NCI-H2196 treated with DMSO at 0.1 percent for 48 hours (cell line): Measurements from ENCODE around the gene ABLIM3.
"Not testable (repeated sequence)": the region's sequence is repeated elsewhere in the genome, so short reads cannot be mapped to it uniquely, and the experiment has no call there.

ENCODE experiments used
- DNase-seq: peaks from one replicate; lab custom pipeline; 2025; ENCODE audit not compliant: unreplicated experiment; lab: John Stamatoyannopoulos, UW

ABLIM3 gene

DNA sequence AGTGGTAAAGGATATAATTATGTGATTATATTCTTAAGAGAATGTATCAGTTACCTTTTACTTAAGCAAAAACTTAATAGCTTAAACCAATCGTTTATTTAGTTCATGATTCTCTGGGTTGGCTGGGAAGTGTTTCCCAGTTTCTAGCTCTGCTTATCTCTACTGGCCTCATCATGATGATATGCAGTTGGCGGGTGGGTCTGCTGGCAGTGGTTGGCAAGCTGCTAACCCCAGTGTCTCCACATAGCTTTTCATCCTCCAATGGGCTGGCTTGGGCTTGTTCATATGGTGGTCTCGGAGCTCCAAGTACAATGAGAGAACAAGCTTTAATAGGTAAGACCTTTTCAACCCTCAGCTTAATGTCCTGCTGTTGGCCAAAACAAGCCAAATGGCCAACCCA is 43.8 kb downstream of the ABLIM3 start:
- DNase-seq: no peak

DNA sequence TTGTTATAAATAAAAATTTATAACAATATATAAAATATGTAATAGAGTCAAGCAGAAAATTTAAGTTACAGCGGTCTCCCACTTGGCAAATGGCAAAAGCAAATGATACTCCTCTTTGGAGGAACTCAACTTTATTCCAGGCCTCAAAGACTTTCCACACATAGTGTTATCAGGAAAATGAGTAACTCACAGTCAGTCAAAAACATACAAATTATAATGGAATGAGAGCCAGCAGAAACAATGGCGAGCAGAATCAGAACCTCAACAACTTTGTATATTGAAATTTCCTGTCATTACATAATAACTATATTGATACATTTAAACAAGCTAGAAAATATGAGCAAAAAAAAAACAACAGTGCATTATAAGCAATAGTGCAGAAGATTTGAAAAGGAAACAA is 45.2 kb downstream of the ABLIM3 start:
- DNase-seq: no peak

DNA sequence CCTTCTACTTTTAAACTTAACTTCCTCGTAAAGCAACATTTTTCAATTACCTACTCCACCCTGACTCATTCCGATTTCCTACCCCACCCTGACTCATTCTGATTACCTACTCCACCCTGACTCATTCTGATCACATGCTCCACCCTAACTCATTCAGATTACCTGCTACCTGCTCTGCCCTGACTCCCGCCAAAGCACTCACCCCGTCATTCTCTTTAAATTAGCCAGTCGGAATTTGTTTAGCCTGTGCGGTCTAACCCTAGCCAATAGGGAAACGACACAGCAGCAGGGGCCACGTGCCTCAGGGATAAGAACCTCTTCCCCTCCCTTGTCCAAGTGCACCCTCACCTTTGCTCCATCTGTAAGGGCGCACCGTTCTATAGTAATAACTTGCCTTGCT is 46.3 kb downstream of the ABLIM3 start:
- DNase-seq: not testable (repeated sequence)

DNA sequence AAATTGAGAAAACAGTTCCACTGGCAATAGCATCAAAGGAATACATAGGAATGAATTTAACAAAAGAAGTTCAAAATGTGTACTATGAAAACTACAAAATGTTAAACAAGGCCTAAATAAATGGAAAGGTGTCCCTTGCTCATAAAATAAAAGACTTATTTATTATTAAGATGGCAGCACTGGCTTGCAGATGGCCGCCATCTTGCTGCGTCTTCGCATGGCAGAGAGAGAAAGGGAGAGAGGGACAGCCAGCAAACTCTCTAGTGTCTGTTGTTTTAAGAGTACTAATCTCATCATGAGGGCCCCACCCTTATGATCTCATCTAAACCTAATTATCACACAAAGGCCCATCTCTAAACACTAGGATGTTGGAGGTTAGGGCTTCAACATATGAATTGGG is 47.1 kb downstream of the ABLIM3 start:
- DNase-seq: no peak

DNA sequence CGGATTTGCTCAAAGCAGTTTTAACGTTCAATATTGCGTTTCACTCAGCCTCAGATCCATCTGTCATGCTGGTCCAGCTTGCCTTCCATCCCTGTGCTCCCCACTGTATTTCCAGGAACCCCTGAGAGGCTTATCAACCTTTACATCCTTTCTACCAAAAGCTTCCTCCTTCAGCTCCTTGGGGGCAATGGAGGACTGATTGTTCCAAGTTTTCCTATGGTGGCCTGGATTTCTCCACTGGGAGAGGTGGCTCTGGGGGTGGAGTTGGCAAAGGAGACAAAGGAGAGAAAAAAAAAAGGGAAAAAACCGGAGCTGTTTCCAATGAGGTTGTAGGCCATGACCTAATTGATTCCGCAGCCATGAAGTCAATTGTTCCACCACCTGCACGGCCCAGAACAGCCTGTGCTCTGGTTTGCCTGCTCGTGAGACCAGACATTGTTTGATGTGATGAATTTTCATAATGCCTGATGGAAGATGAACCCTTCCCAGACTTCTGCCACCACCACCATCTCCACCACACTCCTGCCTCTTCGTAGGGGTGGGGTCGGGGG is 54.1 kb downstream of the ABLIM3 start:
- DNase-seq: no peak

DNA sequence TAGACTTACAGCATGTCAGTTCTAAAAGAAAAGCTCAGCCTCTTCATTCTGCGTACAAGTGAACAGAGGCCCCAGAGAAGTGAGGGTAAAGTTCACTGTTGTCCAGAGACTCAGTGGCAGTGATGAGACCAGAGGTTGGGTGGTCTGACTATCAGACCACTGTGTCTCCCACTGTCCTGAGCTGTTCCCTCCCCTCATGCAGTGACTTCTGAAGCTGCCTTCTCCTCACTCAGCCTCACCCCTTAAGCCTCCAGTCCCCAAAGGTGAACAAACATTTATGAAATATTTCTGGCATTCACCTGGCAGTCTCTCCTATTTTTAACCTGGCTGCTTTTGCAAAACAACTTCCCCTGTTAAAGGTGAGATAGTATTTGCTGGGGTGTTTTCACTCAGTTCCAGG is 54.7 kb downstream of the ABLIM3 start:
- DNase-seq: no peak

DNA sequence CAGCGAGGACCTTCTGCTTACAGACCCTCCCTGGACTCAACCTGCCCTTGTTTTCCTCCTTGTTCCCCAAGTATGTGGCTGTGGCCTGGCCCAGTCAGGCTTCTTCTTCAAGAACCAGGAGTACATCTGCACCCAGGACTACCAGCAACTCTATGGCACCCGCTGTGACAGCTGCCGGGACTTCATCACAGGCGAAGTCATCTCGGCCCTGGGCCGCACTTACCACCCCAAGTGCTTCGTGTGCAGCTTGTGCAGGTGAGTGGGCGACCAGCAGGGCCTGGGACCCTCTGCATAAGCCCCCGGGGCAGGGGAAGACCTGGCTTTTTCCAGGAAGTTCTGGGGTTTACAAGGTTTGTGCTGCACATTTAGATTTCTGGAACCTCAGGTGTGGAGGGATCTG is 56.9 kb downstream of the ABLIM3 start:
- DNase-seq: no peak

DNA sequence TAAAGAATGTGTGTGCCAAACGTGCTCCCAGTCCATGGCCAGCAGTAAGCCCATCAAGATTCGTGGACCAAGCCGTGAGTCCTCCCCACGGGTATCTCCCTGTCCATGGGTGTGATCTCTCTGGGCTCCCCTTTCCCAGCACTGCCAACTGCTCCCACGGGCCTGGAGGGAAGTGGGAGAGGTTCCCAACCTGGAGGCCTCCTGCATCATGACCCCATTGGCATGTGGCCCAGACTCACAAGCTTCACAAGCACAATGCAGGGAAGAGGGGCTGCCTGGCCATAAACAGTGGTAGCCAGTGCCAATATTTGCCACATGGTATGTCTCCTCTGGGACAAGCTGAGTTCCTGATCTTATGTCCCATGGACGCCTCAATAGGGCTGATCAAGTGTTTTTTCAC is 59.1 kb downstream of the ABLIM3 start:
- no peak for DNase-seq

DNA sequence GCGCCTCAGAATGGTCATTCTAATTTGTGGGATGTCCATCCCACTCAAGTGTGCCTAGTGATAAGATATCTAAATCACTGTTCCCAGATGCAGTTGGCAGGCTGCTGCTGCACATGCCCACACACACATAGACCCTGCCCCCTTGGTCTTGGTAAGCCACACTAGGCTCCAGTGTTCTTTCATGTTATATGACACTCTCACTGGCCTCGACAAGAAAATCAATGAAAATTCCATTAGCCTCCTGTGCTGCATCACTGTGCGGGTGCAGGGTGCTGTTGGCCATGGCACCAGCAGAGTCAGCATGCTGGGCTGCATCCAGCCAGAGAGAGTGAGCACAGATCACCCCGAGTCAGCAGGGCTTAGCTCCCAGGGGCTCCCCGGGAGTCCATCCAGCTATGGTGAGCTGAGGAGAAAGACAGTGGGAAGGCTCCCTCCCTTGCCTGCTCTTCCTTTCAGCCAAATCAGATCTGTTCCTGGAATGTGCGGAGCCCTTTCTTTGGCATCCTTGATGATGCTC is 59.9 kb downstream of the ABLIM3 start:
- DNase-seq: no peak

DNA sequence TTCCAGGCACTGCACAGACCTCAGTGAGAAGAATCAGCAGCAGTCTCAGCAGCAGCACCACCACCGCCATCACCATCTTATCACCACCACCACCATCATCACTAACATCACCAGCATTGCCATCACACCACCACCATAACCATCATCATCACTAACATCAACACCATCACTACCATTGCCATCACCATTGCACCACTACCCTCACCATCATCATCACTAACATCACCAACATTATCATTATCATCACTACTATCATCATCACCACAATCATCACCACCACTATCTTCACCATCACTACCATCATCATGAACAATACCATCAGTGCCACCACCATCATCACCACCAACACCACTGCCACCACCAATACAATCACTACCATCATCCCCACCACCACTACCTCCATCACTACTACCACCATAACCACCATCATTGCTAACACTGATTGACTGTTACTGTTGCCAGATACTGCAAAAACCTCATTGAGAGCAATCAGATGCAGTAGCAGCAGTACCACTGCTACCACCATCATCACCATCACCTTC is 61.7 kb downstream of the ABLIM3 start:
- no peak for DNase-seq

DNA sequence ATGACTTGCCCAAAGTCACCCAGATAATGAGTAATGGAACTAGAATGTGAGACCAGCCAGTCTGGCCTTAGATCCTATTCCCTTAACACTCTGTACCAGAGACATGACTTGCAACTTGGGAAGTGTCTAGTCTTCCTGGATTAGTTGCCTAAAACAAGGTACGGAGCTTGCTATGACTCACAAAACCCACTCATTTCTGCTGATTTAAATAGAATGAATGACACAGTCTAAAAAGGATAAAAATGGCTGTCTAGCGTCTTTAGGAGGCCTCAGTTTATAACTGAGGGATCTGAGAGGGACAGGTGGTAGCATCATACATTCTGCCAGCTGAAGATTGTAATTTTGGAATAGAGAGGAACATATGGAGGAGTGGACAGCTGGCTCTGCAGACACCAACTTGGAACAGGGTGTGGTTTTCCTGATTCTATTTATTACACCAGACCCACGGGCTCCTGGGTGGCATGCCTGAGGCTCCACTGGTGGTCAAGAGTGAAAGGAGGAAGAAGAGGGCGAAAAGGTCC is 62.7 kb downstream of the ABLIM3 start:
- DNase-seq: no peak

DNA sequence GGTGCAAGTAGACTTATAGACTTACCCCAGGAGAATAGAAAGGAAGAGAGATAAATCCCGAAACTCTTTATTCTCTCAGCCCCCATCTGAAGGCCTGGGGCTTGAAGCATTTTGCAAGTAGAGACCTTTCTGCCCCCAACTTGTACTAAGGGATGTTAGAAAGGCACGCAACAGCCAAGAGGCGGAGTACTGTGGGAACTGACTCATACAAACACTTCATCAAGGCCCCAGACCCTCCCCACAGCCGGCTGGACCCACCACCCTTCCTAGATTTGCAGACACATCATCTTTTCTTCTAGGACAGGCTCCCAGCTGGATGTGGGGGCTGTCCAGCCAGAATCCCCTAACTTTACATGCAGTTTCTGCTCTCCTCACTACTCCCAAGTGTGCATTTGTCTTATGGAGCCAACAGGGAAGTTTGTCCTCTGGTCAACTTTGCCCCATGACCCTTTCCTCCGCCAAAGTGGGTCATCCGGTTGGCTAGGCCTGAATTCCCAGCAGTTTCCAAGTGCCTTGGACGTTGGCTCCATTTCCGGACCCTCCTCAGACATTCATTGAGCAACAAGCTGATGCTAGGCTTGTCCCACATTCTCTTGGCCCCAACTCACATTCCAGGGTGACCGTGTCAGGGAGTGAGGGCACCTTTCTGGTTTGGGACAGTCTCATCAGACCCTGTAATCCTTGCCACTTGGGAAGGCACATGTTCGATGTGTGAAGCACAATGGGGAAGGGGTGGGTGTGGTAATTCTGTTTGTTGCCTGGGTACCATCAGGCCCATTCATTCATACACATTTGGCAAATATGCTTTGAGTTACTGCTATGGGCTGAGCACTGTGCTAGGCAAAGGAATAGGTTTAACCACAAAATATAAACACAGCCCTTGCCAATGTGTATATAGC is 64.6 kb downstream of the ABLIM3 start:
- DNase-seq: no peak

DNA sequence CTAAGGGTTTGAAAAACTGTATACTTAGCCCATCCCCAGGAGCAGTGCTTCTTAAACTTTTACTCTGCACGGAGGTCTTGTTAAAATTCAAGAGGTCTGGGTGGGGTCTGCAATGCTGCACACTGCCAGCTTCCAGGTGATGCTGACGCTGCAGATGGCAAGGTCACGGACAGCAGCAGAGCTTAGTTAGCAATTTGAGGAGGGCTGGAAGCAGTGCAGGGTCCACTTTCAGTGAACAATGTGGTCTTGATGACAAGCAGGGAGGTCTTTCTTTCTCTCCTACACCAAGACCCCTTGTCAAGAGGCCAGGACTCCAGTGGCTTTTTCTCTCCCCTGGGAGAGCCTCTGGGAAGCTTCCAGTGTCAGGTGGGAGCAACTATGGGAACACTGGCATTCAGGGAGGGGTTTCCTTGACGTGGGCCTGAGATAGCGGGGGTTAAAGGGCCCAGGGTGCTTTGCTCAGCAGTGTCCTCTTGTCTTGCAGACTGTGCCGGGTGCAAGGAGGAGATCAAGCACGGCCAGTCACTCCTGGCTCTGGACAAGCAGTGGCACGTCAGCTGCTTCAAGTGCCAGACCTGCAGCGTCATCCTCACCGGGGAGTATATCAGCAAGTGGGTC is 65.3 kb downstream of the ABLIM3 start:
- DNase-seq: no peak

DNA sequence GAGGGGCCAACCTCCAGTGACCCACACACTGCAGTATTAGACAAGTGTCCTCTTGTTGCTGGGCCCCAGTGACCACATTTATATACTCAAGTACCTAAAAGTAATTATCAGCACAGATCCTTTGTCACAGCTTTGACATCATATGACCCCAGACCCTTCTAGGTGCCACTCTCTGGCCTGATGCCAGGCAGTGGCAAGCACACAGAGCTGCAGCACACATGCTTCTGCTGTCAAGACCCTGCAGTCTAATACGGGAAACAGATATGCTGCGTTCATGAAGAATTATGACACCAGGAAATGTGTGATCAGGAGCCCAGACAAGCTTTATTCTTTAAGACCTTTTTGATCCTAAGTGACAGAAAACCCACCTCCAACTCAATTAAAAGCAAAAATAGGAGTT is 66.5 kb downstream of the ABLIM3 start:
- no peak for DNase-seq

DNA sequence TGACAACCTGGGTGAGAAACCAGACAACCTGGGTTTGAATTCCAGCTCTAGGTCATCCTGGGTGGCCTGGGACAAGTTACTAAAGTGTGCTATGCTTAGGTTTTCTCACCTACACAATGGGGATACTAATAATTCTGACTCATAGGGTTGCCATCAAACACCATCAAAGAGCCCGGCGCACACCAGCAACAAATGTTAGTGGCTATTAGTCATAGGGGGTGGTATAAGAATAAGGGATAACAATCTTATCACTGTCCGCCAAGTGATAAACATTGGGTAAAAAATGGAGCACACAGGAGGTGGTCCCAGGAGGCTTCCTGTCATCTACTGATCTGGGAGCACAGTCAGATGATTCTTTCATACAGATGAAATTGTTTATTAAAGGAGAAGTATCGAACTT is 68.9 kb downstream of the ABLIM3 start:
- DNase-seq: no peak

DNA sequence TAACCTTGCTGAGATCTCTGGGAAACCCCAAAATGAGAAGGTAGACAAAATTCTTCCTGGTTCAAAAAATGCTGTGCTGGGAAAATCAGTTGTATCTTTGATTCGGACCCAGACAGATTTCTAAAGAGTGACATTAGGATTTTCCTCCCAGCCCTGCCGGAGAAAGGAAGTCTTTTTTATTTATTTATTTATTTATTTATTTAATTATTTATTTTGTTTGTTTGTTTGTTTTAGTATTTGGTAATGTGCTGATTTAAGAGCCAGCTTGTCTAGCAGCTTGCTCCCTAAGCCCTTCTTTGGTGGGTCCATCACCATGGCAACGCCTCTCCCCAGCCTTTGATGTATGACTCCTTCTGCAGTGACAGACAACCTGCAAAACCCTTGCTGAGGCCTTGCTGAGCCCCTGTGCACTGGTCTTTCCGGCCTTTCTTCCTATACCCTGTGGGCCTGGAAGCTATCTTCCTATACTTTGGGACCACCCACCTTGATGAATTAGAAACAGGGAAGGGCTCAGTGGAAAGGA is 69.7 kb downstream of the ABLIM3 start:
- DNase-seq: no peak

DNA sequence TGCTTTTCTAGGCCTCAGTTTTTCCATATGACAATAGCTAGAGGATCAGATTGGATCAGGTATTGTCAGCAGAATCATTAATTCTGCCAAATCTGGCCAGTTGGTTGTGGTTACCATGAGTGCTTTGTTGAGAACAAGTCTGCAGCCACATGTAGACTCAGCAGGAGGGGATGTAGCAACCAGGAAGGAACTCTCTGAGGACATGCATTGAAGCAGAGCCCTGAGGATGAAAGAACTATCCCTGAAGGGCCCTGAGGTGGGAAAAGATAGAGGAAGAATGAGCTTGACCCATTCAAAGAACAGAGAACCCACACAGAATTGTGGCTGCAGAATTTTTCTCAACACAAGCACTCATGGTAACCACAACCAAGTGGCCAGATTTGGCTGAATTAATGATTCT is 70.3 kb downstream of the ABLIM3 start:
- no peak for DNase-seq

DNA sequence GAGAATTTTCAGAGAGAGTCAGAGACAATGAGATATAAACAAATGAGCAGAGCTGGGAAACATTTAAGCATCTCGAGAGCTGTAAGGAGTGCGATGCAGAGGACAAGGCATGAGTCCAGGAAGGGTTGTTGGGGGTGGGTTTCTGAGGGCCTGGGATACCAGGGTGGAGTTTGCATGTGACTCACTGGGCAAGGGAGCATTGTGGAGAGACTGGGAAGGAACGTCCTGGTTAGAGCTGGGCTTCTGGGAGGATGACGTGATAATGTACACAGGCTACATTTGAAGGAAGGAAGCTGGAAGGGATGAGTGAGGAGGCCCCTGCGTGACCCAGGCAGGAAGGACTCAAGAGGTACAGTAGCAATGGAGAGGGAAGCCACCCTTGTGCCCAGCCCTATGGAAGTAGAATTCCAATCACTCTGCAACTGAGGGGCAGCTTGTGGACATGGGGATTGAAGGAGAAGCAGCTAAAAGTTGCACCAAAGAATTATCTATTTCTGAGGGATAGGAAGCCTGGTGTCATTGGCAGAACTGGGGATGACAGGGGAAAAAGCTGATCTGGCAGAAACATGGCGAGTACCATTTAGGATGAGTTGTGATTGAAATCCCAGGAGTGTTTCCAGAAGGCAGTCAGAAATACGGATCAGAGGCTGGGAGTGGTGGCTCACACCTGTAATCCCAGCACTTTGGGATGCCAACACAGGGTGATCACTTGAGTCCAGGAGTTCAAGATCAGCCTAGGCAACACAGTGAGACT is 71.1 kb downstream of the ABLIM3 start:
- no peak for DNase-seq

DNA sequence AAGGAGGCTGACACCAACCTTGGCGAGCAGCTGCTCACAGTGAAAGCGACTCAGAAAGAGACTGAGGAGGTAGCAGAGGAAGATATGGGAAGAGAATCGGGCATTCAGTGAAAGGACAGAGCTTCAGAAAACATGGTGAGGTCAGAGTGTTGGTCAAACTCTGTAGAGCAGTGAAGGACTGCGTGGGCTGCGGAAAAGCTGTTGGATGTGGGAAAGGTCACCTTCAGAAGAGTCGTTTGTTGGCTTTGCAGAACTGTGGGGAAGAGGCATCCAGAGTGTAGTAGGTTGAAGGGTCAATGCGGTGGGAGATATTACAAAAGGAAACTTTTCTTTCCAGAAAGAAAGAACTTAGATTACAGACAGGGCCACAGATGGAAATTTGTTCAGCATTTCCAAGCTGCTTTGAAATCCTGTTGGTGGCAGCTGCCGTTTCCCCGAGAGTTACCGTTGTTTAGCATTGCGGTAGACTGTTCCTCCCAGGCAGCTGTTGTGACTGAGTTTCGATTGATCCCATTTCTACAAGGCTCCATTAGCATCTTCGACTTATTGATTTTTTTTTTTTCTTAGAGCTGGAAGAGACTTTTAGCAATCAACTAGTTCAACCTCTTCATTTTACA is 72.1 kb downstream of the ABLIM3 start:
- DNase-seq: no peak

DNA sequence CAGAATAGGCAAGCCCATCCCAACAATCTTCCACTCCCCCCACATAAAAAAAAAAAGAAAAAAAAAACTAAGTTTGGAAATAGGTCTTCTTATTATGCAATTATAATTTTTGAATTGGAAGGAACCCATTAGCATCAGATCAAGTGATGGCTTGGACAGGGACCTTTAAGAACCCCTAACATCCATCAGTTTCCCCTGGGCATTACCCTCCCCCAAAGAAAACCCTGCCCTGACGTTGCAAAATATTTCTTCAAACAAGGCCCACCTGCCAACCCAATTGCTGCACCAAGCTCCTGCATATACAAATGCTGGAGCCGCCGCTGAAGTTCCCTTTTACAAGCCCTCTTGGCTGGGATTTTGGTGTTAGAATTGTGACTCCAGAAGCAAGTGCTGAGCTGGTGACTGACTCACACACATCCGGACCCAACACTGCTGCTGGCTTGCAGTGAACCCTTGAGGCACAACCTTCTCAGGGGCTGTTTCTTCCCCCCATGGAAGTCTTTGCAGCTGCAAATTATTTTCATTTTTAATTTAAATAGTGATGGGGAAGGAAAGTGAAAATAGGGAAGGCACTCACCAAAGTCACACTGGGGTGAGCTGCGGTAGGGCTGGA is 74.3 kb downstream of the ABLIM3 start:
- DNase-seq: no peak
